Measurements from ENCODE around the gene VTI1A. TPM values are rescaled to one million over a fixed set of nuclear protein-coding genes. Genes with fewer than 3 reads are reported as not detected.

VTI1A gene
- total and polyA plus RNA-seq, 9 of the 15 experiments (the other 6 are each of a cell fraction or from before 2014, with no cell fraction given): 9.3 to 21.4 (median 16.0) TPM

DNA sequence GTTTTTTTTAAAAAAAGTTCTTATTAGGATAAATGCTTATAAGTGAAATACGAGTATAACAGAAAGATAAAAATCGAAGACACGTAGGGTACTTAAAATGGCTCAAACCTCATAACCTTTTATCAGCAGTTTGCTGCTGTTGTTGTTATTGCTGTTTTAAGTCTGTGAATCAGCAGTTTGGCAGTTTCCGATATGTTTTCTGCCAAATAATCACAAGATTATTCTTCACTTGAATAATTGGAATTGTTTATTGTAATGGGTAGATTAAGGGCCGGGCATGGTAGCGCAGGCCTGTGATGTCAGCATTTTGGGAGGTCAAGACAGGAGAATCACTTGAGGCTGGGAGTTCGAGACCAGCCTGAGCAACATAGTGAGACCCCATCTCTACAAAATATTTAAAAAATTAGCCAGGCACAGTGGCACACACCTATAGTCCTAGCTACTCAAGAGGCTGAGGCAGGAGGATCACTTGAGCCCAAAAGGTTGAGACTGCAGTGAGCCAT is 177.6 kb downstream of the VTI1A start:
- H4K20me1 ChIP-seq (replicated peaks; ENCODE audit: control insufficient read depth, insufficient read depth, low read length): no peaks in the 10 kb centered on the region

More for the DNA sequence above, 177.6 kb downstream of the VTI1A start:
- BruUV-seq (replicated peaks): no TSS peak
- no peak for DNase-seq (ENCODE audit: extremely low read depth in 1 of 4, low spot score in 3 of 4)
- Histone ChIP-seq H3K4me2 (ENCODE audit: insufficient read depth, low read length) (no peak overlapping the region), H3K79me2 (ENCODE audit: control insufficient read depth, insufficient read depth, low read length) (no peaks in the 10 kb centered on the region), H3K36me3 (ENCODE audit: control insufficient read depth, insufficient read depth, low read length) (no peaks in the 10 kb centered on the region), H3K9me3 (replicated peaks; ENCODE audit: control insufficient read depth, insufficient read depth, low read depth, low read length) (no peaks in the 10 kb centered on the region), H3K9ac (ENCODE audit: insufficient read depth in 1 of 2, low read depth in 2 of 2, low read length in 2 of 2) (no peak overlapping the region), H3K27ac (ENCODE audit: extremely low read depth, low read depth, low read length) (no peak overlapping the region), H2AFZ (ENCODE audit: low read depth, low read length) (no peak overlapping the region), H3K4me1 (replicated peaks in 1 of 2; ENCODE audit: control insufficient read depth in 2 of 2, insufficient read depth in 2 of 2, low read length in 2 of 2) (no peaks in the 10 kb centered on the region), H3K4me3 (no peak overlapping the region), H3K27me3 (ENCODE audit: control insufficient read depth in 2 of 2, insufficient read depth in 2 of 2, low read length in 2 of 2) (no peaks in the 10 kb centered on the region), H3K9me1 (ENCODE audit: control insufficient read depth, insufficient read depth, low read length) (no peaks in the 10 kb centered on the region)
- intact Hi-C loops (cut with micrococcal nuclease): no loop called here
- FAIRE-seq: no peak
- CTCF ChIA-PET (ENCODE audit: low intra/inter-chr PET ratio): no interaction called here
- WGBS (ENCODE audit: insufficient coverage, low coverage, missing lambda C conversion rate): 60% methylated on average over 7 of the region's 7 CpGs
- in situ Hi-C loops (cut with MboI): no loop called here
- no peak for ATAC-seq
- no peak for TF ChIP-seq ZC3H8 (IDR thresholded peaks at IDR 0.05)
- TF ChIP-seq MTF1 (CRISPR knock-in tag; IDR thresholded peaks at IDR 0.05; ENCODE audit: borderline replicate concordance): no peak
- TF ChIP-seq ZNF589 (CRISPR knock-in tag; IDR thresholded peaks at IDR 0.05; ENCODE audit: low read depth): no peak
- TF ChIP-seq, protein P1, sequence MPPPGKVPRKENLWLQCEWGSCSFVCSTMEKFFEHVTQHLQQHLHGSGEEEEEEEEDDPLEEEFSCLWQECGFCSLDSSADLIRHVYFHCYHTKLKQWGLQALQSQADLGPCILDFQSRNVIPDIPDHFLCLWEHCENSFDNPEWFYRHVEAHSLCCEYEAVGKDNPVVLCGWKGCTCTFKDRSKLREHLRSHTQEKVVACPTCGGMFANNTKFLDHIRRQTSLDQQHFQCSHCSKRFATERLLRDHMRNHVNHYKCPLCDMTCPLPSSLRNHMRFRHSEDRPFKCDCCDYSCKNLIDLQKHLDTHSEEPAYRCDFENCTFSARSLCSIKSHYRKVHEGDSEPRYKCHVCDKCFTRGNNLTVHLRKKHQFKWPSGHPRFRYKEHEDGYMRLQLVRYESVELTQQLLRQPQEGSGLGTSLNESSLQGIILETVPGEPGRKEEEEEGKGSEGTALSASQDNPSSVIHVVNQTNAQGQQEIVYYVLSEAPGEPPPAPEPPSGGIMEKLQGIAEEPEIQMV (tag; conservative IDR thresholded peaks at IDR 0.05; ENCODE audit: low read depth): no peak
- no peak for TF ChIP-seq FOS (IDR thresholded peaks at IDR 0.05; ENCODE audit: extremely low read depth, insufficient read length)
- TF ChIP-seq SIN3B (IDR thresholded peaks at IDR 0.05; ENCODE audit: low read depth): no peak
- TF ChIP-seq, protein P2, sequence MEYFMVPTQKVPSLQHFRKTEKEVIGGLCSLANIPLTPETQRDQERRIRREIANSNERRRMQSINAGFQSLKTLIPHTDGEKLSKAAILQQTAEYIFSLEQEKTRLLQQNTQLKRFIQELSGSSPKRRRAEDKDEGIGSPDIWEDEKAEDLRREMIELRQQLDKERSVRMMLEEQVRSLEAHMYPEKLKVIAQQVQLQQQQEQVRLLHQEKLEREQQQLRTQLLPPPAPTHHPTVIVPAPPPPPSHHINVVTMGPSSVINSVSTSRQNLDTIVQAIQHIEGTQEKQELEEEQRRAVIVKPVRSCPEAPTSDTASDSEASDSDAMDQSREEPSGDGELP (CRISPR knock-in tag; IDR thresholded peaks at IDR 0.05; ENCODE audit: borderline replicate concordance): no peak
- no peak for TF ChIP-seq U2AF2 (optimal IDR thresholded peaks at IDR 0.05; ENCODE audit: low read depth, low read length)
- TF ChIP-seq CSDE1 (IDR thresholded peaks at IDR 0.05): no peak
- no peak for TF ChIP-seq ZNF197 (CRISPR knock-in tag; IDR thresholded peaks at IDR 0.05; ENCODE audit: low read depth)
- TF ChIP-seq, protein P3, sequence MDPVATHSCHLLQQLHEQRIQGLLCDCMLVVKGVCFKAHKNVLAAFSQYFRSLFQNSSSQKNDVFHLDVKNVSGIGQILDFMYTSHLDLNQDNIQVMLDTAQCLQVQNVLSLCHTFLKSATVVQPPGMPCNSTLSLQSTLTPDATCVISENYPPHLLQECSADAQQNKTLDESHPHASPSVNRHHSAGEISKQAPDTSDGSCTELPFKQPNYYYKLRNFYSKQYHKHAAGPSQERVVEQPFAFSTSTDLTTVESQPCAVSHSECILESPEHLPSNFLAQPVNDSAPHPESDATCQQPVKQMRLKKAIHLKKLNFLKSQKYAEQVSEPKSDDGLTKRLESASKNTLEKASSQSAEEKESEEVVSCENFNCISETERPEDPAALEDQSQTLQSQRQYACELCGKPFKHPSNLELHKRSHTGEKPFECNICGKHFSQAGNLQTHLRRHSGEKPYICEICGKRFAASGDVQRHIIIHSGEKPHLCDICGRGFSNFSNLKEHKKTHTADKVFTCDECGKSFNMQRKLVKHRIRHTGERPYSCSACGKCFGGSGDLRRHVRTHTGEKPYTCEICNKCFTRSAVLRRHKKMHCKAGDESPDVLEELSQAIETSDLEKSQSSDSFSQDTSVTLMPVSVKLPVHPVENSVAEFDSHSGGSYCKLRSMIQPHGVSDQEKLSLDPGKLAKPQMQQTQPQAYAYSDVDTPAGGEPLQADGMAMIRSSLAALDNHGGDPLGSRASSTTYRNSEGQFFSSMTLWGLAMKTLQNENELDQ (CRISPR knock-in tag; IDR thresholded peaks at IDR 0.05; ENCODE audit: borderline replicate concordance): no peak
- no peak for TF ChIP-seq U2AF1 (optimal IDR thresholded peaks at IDR 0.05; ENCODE audit: low read depth, low read length)
- TF ChIP-seq, protein P4, sequence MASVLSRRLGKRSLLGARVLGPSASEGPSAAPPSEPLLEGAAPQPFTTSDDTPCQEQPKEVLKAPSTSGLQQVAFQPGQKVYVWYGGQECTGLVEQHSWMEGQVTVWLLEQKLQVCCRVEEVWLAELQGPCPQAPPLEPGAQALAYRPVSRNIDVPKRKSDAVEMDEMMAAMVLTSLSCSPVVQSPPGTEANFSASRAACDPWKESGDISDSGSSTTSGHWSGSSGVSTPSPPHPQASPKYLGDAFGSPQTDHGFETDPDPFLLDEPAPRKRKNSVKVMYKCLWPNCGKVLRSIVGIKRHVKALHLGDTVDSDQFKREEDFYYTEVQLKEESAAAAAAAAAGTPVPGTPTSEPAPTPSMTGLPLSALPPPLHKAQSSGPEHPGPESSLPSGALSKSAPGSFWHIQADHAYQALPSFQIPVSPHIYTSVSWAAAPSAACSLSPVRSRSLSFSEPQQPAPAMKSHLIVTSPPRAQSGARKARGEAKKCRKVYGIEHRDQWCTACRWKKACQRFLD (CRISPR knock-in tag; IDR thresholded peaks at IDR 0.05): no peak
- TF ChIP-seq MYNN (IDR thresholded peaks at IDR 0.05): no peak
- TF ChIP-seq MYNN (CRISPR knock-in tag; IDR thresholded peaks at IDR 0.05): no peak
- POLR2A ChIA-PET: no interaction called here

Measured in K562 (cell line).